GM12891 (cell line): ENCODE data around the gene TAB2.
A peak's percentile ranks its signal among the peaks of the same experiment; 100 is the strongest.

Experiments used
- DNase-seq: peaks from one replicate; pipeline ENCODE4 v3.0.0; 2011; ENCODE audit warnings: low spot score; ENCODE audit not compliant: insufficient read length
- FAIRE-seq: peaks from 2 replicates; lab custom pipeline; 2011; peaks lifted over from hg19 to GRCh38; lab: Jason Lieb, UNC
- PAX5 ChIP-seq: IDR thresholded peaks from 2 replicates; pipeline ENCODE4 v1.6.1; 2011; ENCODE audit warnings: low read length, moderate library complexity, mild to moderate bottlenecking; ENCODE audit not compliant: insufficient read depth, severe bottlenecking
- POLR2A ChIP-seq: IDR thresholded peaks from 2 replicates; pipeline ENCODE4 v1.6.1; 2011; ENCODE audit warnings: low read depth, low read length, control low read depth
- POLR2AphosphoS5 ChIP-seq: IDR thresholded peaks from 2 replicates; pipeline ENCODE4 v1.6.1; 2011; ENCODE audit warnings: low read depth, low read length, control low read depth
- POU2F2 ChIP-seq: IDR thresholded peaks from 2 replicates; pipeline ENCODE4 v1.6.1; 2011; ENCODE audit warnings: low read depth, mild to moderate bottlenecking, control low read depth, low read length, moderate library complexity
- SPI1 ChIP-seq: IDR thresholded peaks from 2 replicates; pipeline ENCODE4 v1.6.1; 2011; ENCODE audit warnings: low read depth, low read length, control low read depth
- TAF1 ChIP-seq: IDR thresholded peaks from 2 replicates; pipeline ENCODE4 v1.6.1; 2011; ENCODE audit warnings: low read depth, low read length, control low read depth

The TAB2 gene

GRCh38 chr6:149393002-149393679 lies 75.6 kb downstream of the TAB2 start:
- TF ChIP-seq POLR2A = no peak
- TF ChIP-seq POU2F2 = no peak
- no peak for TF ChIP-seq PAX5
- no peak for TF ChIP-seq TAF1
- no peak for TF ChIP-seq POLR2AphosphoS5
- TF ChIP-seq SPI1 = no peak
- no peak for DNase-seq

GRCh38 chr6:149395185-149395584 lies 77.7 kb downstream of the TAB2 start:
- no peak for TF ChIP-seq PAX5
- no peak for TF ChIP-seq POLR2AphosphoS5
- TF ChIP-seq POU2F2 = no peak
- TF ChIP-seq TAF1 = no peak
- TF ChIP-seq POLR2A = no peak
- no peak for TF ChIP-seq SPI1

More at GRCh38 chr6:149393002-149393679, 75.6 kb downstream of the TAB2 start:
- FAIRE-seq = no peak

GRCh38 chr6:149397384-149397783 lies 79.9 kb downstream of the TAB2 start:
- no peak for DNase-seq
- TF ChIP-seq TAF1 = no peak
- TF ChIP-seq POU2F2 = no peak
- TF ChIP-seq PAX5 = no peak
- no peak for TF ChIP-seq SPI1
- no peak for TF ChIP-seq POLR2AphosphoS5
- no peak for TF ChIP-seq POLR2A
- no peak for FAIRE-seq

More at GRCh38 chr6:149395185-149395584, 77.7 kb downstream of the TAB2 start:
- DNase-seq (no peak), FAIRE-seq (peak; percentile 28)

- no peak for FAIRE-seq
Observed at GRCh38 chr6:149400050-149400449, 82.5 kb downstream of the TAB2 start, which contains the start of gene SUMO4. TSS of gene SUMO4 (plus strand) at chr6:149400262. CDS start at chr6:149400392, 130 bp downstream.

GRCh38 chr6:149403534-149403933 lies 86.0 kb downstream of the TAB2 start:
- DNase-seq = no peak
- FAIRE-seq = no peak
- TF ChIP-seq POU2F2 (no peak), SPI1 (no peak), PAX5 (no peak), POLR2AphosphoS5 (no peak), POLR2A (no peak), TAF1 (no peak)

More at GRCh38 chr6:149400050-149400449, 82.5 kb downstream of the TAB2 start, which contains the start of gene SUMO4:
- TF ChIP-seq PAX5 (no peak), TAF1 (no peak), SPI1 (no peak), POU2F2 (no peak)
- DNase-seq = no peak

GRCh38 chr6:149405823-149406765 lies 88.6 kb downstream of the TAB2 start:
- DNase-seq = no peak
- peak; percentile 50 for FAIRE-seq
- TF ChIP-seq TAF1 = no peak
- TF ChIP-seq POU2F2 = no peak
- TF ChIP-seq POLR2A = no peak
- TF ChIP-seq SPI1 = no peak
- no peak for TF ChIP-seq PAX5
- no peak for TF ChIP-seq POLR2AphosphoS5

- FAIRE-seq (no peak), DNase-seq (no peak)
- no peak for TF ChIP-seq SPI1
Observed at GRCh38 chr6:149409617-149410016, 92.1 kb downstream of the TAB2 start.

GRCh38 chr6:149410557-149410956 lies 93.0 kb downstream of the TAB2 start:
- no peak for DNase-seq
- FAIRE-seq = peak; percentile 43
- no peak for TF ChIP-seq PAX5
- TF ChIP-seq TAF1 = no peak
- no peak for TF ChIP-seq POLR2A
- no peak for TF ChIP-seq POU2F2
- no peak for TF ChIP-seq POLR2AphosphoS5
- TF ChIP-seq SPI1 = no peak

GRCh38 chr6:149414009-149414408 lies 96.5 kb downstream of the TAB2 start:
- FAIRE-seq = no peak
- no peak for DNase-seq

More at GRCh38 chr6:149414009-149414408, 96.5 kb downstream of the TAB2 start:
- no peak for TF ChIP-seq POU2F2
- no peak; the same call in 1 of the 2 replicates for TF ChIP-seq POLR2AphosphoS5
- TF ChIP-seq TAF1 = no peak
- no peak for TF ChIP-seq POLR2A
- no peak for TF ChIP-seq SPI1
- TF ChIP-seq PAX5 = no peak
